Cortex of kidney (tissue), 1 donor: ENCODE measurements around the gene SNX9.
"Not testable (repeated sequence)": the region's sequence is repeated elsewhere in the genome, so short reads cannot be mapped to it uniquely, and the experiment has no call there.

Experiments used
- DNase-seq: peaks from one replicate; lab custom pipeline; 2025; lab: John Stamatoyannopoulos, UW

SNX9 gene

DNA sequence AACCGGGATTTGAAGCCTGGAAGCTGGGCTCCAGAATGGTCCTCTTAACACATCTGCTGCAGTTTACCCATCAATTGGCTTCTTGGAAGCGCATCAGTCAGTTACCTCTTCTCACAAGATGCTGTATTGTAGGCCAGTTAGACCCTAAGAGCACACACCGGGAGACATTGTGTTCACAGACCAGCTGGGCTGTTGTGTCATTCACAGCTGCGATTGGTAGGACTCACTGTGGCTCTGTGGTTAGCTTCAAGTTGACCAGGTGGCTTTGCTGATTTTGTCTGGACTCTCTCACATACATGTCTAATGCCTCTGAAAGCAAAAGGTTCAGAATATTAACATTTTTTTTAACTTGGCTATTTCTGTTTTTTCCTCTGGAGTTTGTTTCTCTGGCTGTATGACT is 64.8 kb downstream of the SNX9 start:
- no peak for DNase-seq

DNA sequence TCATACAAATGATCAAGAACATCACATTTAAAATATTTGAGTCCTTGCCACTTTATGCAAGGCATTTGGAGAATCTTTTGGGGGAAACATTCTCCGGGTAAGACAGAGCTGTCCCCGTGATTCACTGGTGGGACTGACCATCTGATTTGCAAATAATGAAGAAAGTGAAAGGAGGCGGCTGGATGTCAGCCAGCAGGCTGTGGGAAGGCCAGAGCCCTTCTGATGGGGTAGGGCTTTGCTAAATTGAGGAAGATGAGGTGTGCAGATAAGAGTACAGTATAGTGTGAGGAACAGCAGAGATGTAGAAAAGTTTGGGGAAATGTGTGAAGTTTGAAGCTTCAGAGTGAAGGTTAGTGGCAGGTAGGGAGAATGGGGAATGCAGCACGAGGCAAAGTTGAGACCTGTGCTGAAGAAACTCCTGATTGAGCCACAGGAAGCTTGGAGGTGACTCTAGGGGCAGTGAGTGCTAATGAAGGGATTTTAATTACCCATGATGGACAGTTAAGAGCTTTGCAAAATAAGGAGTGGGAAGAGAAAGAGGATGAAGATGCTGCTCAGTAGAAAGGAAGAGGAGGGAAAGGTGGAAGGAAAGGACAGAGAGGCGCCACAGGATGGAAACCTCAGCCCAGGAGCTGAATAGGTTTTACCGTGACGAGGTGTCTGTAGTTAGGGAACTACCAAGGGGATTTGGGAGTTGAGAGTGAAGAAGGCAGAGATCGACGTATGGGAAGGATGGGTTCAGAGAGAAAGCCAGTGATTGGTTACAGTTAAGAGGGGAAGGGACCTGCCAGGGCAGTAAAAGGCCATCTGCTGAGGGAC is 68.7 kb downstream of the SNX9 start:
- DNase-seq, result no peak

DNA sequence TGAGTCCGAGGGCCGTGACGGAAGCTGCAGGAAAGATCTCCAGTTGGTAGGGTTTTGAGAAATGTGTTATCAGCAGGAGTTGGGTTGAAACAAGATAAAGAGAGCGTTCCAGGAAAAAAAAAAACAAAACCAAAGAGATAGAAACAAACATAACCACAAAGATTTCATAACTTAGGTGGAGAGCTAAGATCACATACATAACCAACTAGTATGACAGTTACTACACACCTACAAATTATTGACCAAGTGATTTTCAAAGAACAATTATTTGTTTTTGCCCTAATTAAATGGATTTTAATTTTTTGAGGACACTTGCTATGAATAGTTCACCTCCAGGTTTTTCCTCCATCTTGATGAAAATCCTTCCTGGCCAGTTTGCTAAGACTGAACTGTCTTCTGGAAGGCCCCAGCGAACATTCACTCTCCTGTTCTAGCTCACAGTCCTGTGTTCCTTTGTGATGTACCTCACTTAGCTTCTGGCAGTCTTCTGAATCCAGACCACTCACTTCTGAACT is 69.4 kb downstream of the SNX9 start:
- no peak for DNase-seq

DNA sequence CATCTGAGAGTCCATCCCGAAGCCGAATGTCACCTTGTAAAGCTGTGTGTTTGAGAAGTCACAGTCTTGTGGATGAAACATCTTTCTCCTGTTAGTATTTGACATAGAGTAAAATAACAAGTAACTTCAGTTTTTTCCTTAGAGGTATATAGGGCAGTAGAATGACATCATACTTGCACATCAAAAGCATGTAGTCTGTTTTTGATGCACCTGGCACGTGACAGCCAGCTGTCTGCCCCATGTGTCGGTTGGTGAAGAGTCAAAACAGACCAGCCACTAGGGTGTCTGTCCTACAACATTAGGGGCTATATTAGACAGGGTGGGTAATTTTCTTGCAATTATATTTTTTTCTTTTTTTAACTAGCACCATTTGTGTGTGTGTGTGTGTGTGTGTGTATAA is 70.2 kb downstream of the SNX9 start:
- DNase-seq, result no peak

DNA sequence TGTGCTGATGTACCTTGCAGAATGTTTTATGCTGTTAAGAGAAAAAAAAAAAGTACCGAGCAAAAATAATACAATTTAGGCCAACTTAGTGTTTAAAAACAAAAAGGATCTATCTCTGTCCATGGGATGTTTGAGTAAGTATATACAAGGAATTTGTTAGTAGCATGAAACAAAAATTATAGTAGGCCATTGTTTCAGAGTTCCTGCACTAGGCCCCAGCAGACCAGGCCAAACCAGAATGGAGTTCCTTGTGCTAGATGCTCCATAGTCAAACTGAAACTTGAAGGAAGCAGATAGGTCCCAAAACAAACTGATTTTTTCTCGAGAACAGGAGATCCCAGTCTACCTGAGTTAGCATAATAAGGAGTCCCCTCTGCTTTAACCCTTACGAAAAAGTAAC is 72.5 kb downstream of the SNX9 start:
- DNase-seq, result no peak

DNA sequence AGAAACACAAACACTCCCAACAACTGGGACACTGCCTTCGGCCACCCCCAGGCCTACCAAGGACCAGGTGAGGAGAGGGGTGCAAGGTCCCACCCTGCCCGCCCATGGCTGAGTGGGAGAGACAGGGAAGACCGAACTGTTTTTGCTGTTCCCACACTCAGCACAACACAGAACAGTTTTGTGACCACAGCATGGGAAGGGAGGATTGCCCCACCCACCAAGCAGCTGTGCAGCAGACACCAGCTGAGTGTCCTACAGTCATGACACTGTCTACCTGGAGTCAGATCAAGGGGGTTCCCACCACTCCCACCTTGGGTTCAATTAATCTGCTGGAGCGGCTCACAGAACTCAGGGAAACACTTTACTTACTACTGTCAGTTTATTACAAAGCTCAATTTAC is 73.9 kb downstream of the SNX9 start:
- DNase-seq, result no peak

DNA sequence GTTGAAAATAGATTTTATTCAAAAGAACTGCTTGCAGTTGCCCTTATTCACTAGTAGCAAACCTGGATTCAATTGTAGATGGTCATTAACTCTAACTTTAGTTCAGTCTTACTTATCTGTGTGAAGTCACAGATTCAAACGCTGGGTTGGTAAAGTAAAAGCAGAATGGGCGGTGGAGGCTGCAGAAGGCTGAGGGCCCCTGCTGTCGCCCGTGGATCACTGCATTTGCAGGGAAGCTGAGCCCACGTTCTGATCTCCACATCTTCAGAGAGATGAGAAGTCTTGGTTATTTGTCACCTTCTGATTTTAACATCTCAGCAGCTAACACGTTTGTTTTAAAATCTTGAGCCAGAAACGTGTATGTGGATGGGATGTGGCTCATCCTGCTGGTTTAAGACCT is 75.1 kb downstream of the SNX9 start:
- DNase-seq, result no peak

DNA sequence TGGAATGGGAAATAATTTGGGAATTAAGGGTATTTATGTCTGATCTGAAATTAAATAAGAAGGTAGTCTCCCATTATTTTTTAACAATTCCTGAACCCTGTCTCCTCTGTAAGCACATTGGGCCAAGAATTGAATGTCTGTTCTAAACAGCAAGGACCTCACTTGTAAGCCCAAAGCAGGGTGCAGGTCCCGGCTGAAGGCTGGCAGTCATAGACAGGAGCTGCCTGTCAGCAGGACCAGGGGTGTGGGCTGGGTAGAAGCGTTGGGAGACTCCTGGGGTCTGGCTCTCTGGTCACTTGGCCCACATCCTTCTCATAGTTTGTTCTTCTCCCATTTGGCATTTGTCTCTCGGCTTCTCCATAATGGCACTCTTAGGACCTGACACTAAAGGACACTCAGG is 75.6 kb downstream of the SNX9 start:
- DNase-seq, result no peak

DNA sequence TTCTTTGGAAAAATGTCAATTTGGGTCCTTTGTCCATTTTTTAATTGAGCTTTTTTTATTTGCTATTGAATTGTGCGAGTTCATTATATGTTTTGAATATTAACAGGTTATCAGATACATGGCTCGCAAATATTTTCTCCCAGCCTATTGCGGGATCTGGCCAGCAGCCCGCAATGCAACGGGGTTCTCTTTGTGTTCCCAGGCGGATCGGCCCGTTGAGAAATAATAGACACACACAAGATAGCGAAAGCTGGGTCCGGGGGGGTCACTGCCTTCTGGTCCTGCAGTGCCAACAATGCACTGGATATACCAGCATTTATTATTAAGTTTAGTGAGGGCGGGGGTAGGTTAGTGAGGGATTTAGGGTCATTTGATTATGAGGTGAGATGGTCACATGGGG is 77.2 kb downstream of the SNX9 start:
- DNase-seq, result not testable (repeated sequence)

DNA sequence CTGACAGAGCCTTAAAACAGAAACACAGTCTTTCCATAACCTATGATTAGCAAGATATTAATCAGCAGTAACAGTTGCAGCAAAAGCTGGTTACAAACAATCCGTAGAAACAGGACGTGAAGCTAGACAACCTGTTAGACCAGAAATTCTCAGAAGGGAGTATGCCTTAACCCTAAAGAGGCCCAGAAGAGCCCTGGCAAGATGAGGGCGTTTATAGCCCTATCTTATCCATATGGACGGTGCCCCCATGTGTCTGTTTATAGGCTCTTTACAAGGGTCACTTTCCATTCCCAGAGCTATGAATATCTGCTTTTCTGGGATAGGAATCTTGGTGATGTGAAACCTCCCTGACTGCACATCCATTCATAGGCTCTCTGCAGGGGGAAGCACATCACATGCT is 77.7 kb downstream of the SNX9 start:
- DNase-seq, result not testable (repeated sequence)

DNA sequence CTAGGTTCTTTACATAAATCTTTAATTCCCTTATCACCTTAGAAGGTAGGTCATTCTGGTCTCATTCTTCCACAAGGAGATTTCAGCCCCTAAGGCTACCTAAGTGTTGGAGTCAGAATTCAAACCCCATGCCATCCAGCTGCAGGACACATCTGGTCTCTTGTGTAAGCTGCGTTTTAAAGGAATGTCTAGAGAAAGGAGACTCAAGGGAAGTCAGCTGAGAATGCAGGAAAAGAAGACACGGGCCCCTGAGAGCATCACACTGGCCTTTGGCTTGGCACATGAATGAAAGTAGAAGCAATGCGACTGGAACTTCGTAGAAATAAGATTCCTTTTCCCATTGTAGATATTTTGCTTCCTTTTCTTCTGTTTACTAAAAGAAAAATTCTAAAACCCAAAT is 82.0 kb downstream of the SNX9 start:
- no peak for DNase-seq

DNA sequence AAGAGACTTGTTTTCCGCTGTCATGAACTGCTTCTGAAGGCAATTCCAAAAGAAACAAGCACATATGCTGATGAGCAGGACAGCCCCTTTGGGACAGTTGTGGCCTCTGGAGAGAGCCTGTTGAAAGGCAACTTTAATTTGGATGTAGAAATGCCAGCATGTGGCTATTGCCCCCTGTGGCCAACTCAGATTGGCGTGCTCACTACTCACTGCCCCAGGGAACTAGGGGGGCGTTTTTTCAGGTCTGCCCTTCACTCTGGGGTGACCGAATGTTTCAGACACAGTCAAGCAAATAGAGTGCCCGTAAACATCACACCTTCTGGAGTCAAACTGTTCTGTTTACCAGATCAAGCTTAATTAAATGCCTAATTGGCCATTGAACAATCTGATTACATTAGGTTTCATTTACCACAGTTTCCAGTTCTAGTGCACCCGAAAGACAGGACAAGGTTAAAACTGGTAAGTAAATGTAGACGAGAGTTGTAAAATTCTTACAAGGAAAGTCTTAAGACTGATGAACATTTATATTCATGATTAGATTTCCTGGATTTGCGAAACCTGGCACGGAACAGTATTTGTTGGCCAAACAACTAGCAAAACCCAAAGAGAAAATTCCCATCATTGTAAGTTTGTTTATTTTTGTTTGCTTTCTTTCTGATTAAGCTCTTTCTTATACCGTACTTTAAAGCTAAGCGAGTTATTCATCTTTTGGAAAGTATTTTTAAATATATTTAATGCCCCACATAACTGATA is 82.7 kb downstream of the SNX9 start:
- no peak for DNase-seq

DNA sequence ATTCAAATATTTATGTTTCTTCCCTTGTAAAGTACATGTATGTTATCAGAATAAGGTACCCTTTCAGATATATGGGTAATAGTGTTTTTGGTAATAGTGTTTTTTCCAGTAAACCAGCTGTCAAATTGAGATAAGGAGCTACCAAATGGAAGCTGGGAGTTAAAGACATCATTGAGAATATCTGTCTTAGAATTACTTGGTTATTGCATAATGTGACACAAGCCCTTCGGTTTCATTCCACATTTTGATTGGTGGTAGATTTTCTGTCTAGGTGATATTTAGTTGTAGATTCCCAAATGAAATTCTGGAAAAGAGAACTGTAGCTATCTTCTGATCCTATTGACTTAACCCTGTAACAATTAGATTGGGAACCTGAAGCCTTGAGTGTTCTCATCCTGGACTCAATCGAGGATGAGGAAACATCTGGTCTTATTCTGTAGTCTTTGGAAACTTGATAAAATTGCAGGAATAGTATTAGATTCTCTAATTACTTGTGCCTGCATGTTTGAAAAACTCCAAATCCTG is 83.6 kb downstream of the SNX9 start:
- no peak for DNase-seq

DNA sequence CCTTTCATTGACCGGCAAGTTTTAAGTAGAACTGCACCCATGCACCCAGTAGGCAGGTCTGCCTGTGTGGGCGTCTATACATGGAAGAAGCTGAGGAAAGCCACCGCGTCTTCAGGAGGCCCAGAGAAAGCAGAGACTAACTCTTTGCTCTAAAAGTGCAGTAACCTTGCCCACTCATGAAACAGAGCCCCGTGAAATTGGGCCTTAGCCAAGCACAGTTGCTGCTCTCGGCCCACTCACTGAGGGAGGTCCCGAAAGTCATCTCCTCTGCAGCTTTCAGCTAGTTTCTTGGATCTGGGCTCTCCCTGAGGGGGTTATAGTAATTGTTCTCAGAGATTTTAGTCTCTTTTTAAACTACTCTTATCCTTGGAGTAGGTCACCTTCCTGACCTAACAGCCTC is 84.6 kb downstream of the SNX9 start:
- DNase-seq, result no peak

DNA sequence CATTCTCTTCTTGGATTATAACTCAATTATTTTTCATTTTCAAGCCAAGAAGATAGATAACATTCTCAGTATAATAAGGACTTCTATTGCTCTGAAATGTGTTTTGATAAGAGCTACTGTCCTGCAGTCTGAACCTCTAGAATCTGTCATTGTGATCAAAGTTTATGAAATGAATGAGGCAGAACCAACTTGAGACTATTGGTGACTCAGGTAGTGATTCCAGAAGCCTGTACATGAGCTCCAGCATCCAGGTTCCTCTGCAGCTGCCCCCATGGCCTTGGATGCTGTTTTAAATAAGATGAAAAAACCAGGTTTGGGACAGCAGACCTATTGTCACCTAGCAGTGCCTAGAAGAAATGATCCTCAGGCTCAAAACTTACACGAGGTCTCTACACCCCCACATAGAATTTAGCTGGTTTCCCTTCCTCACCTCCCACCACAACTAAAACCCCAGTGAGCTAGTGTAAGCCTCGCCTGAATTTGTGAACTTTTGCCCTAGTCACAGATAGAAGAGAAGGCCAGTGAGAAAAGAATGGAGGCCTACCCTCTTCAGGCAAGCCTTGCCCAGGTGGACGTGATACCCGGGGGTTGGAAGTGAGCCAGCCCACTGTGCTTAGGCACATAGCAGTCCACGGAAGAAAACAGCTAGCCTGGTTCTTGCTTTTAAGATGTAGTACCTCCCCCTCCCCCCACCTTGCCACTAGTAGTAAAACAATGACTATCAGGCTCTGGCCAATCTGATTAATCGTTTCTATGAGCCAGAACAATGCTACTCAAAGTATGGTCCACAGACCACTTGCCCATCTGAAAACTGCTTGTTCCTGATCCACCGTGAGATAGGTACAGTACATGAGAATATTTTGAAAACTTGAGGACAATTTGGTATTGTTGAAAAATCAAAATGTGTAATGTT is 85.6 kb downstream of the SNX9 start:
- no peak for DNase-seq

DNA sequence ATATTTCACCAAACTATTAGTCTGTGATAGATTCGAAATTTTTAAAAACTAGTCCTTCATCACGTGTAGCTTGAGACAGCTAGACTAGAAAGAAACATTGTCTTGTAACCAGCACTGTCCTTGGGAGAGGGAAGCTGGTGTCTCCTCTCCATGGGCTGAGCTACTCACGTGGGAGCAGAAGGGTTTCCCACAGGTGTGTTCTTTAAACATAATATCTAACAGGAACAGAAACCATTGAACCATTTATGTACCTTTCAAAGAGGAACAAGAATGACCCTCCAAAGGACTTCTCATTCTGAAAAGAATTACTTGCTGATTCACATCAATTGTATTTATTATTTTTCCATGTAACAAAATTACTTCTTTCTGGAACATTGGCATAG is 86.2 kb downstream of the SNX9 start:
- DNase-seq, result no peak

DNA sequence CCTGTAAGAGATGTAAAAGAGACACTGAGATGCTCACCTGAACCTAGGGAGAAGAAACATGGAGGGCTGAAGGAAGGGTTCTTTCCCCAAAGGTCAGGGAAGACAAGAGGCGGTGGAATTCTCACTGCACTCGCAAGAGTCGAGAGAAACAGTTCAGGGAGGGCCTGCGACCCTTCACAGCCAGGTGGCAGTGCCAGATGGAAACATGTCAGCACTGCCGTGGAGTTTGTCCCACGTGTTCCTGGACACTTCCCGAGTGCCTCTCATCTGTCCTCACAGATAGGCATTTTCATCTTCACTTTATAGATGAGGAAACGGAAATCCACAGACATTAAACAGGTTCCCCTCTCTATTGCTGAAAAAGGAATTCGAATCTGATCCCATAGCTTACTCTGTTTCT is 88.2 kb downstream of the SNX9 start:
- DNase-seq, result no peak

DNA sequence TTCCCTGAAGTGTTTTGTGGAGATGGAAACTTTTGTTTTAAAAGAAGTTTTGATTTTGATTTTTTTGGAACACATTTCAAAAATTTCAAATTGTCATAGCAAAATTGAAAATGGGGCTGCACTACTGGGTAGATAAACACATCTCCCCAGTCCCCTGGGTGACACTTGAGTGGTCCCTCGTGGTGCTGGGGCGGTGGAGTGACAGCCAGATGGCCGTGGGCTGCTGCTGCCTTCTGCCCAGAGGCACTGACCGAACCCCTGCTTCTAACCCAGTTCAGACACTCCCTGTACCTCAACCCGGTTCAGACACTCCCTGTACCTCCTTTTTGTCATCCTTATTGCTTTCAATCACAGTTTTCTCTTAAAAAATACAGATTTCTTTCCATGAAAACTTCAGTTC is 88.7 kb downstream of the SNX9 start:
- no peak for DNase-seq

DNA sequence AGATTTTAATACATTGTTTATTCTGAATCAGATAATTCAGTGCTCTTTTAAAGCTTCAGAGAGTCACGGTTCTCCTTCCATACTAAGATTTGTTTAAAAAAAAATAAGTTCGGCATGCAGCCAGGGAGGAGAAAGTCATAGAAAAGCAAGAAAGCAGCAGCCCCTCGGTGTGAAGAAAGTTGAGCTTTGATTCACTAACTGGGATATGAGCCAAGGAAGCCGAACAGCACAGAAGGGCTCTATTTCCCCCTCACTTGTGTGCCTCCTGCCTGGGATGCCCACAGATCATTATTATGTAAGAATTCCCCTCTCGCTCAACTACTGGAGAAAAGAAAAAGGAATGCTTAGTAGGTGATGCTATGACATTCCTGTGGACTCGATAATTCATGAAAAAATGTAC is 89.3 kb downstream of the SNX9 start:
- no peak for DNase-seq

DNA sequence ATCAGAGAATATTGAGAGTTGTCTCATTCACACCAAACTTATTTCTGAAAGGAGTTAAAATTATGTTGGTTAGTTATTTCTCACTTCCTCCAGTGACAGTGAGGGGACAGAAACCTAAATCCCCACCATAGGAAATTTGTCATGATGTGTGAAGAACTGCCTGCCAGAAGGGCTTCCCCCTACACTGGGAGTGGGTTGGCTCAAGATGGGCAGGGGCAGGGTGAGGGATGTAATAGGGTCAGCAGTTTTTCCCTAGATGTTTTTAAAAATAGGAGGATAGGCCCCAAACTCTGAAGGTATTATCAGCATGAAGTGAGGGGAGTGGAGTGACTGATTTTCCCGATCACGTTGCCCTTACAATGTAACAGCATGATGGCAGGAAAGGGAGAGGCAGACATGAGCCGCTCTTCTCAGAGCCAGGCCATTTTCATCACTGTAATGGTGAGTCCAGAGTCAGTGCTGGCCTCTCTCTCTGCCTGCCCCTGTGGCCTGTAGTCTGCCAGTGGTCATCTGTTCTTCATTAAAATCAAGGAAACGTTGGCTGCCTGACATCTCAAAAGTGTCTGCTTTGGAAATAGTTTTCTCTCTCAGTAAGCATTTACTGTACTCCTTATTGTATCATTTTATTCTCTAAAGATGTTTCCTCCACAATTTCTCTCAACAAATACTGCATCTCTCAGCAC is 98.8 kb downstream of the SNX9 start:
- no peak for DNase-seq

DNA sequence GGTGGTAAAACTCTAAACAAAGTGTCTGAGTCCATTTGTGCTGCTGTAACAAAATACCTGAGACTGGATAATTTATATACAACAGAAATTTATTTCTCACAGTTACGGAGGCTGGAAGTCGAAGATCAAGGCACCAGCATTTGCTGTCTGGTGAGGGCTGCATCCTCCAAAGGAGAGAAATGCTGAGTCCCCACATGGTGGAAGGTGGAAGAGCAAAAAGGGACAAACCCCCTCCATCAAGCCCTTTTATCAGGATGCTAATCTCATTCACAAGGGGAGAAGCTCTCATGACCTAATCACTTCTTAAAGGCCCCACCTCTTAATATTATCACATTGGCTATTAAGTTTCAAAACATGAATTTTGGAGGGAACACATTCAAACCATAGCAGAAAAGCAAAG is 102.7 kb downstream of the SNX9 start:
- no peak for DNase-seq

DNA sequence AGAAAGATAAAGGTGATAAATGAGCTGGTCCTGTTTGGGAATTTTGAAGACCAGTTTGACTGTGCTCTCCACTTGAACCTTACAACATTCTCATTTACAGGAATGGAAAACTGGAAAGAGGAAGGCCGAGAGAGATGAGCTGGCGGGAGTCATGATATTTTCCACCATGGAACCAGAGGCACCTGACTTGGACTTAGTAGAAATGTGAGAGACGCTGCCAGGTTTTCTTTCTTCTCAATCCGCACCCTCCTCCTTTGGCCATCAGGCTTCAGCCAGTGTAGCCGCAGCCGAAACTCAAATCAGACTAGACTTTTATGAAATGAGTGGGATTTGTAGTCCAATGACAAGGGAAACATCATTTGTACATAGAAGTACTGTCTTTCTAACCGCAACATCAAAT is 104.0 kb downstream of the SNX9 start:
- DNase-seq, result no peak
